ENCODE results near the gene HACD4.

DNA sequence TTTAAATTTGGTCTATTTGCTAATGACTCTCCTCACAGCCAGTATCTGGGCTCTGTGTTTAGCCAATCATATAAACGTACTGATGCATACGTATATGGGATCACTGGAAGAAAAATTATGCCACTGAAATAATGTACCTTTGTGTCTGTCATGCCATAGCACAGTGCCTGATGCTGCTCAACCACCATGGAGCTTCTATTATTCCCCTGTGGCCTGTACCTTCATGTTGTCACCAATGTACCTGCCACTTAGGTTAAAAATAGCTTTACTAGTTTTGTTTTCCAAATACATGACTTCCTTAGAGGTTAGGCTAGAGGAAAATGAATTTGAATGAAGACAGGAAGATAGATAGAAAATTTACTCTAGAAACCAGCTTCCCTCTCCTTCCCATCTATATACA lies 34.6 kb downstream of the HACD4 start:
- TF ChIP-seq POLR2A (IDR thresholded peaks at IDR 0.05) = no peak
- TF ChIP-seq, protein P1, sequence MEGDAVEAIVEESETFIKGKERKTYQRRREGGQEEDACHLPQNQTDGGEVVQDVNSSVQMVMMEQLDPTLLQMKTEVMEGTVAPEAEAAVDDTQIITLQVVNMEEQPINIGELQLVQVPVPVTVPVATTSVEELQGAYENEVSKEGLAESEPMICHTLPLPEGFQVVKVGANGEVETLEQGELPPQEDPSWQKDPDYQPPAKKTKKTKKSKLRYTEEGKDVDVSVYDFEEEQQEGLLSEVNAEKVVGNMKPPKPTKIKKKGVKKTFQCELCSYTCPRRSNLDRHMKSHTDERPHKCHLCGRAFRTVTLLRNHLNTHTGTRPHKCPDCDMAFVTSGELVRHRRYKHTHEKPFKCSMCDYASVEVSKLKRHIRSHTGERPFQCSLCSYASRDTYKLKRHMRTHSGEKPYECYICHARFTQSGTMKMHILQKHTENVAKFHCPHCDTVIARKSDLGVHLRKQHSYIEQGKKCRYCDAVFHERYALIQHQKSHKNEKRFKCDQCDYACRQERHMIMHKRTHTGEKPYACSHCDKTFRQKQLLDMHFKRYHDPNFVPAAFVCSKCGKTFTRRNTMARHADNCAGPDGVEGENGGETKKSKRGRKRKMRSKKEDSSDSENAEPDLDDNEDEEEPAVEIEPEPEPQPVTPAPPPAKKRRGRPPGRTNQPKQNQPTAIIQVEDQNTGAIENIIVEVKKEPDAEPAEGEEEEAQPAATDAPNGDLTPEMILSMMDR (IDR thresholded peaks at IDR 0.05) = no peak

Measured in Peyer's patch (tissue), 4 donors.